K562 (cell line): ENCODE results near the gene SERHL2. TPM values are rescaled to one million over a fixed set of nuclear protein-coding genes. Genes with fewer than 3 reads are reported as not detected.

Source experiments
- ATAC-seq: fragments of 200-7000 bp; cut with Tn5 transposase; 3 replicates; pipeline ENCODE4 v1.9.1; 2020; ENCODE audit warnings: moderate library complexity
- BruUV-seq: library from RNA; stranded (reverse); fragments of 400-500 nt; replicated peaks from 2 replicates; lab custom pipeline; 2021; lab: Mats Ljungman, UMichigan
- CTCF ChIA-PET: fragments of 300-600 bp; formaldehyde crosslinking; extraction: SDS; loops from one replicate; lab custom pipeline; 2021; ENCODE audit warnings: low intra/inter-chr PET ratio; lab: Yijun Ruan, JAX
- POLR2A ChIA-PET: fragments of 300-600, 350-650 bp; sonication (Branson Sonifier 250); formaldehyde crosslinking; extraction: SDS; loops from one replicate; lab custom pipeline; 2021; ENCODE audit warnings: antibody characterized with exemption, inconsistent platforms; lab: Yijun Ruan, JAX
- DNase-seq, 4 experiments: peaks; one replicate each; pipeline versions ENCODE4 v3.0.0 to v3.0.0-alpha.2; 2011 to 2018; ENCODE audit warnings: low spot score in 3 of 4, mixed read lengths in 3 of 4; ENCODE audit errors: extremely low read depth in 1 of 4
- FAIRE-seq: peaks from 2 replicates; lab custom pipeline; 2011; peaks lifted over from hg19 to GRCh38; lab: Jason Lieb, UNC
- H2AFZ ChIP-seq: 2 replicates; pipeline ENCODE4 v1.6.0; 2011; ENCODE audit warnings: low read depth, low read length, control low read depth, inconsistent platforms
- H3K27ac ChIP-seq: fragments of 200-600 bp; 3 replicates; pipeline ENCODE4 v1.8.0; 2011; ENCODE audit warnings: low read depth, mild to moderate bottlenecking, control low read depth, inconsistent platforms, low read length, moderate library complexity, mixed read lengths; ENCODE audit errors: extremely low read depth
- H3K27me3 ChIP-seq, 2 experiments: fragments of 300-600 bp in 1 of 2; 2 replicates in 1 of 2; 3 replicates in 1 of 2; pipeline versions ENCODE4 v1.6.0 to v1.8.0; 2011; ENCODE audit warnings: inconsistent platforms in 2 of 2, low read length in 2 of 2, mild to moderate bottlenecking in 1 of 2, mixed read lengths in 1 of 2, moderate library complexity in 1 of 2; ENCODE audit not compliant: control insufficient read depth in 2 of 2, insufficient read depth in 2 of 2
- H3K36me3 ChIP-seq: fragments of 300-600 bp; 3 replicates; pipeline ENCODE4 v1.8.0; 2011; ENCODE audit warnings: mild to moderate bottlenecking, low read length, inconsistent platforms; ENCODE audit not compliant: control insufficient read depth, insufficient read depth
- H3K4me1 ChIP-seq, 2 experiments: fragments of 200-600 bp in 1 of 2; replicated peaks in 1 of 2; 2 replicates in 1 of 2; 3 replicates in 1 of 2; pipeline versions ENCODE4 v1.5.1 to v1.8.0; 2011; ENCODE audit warnings: inconsistent platforms in 2 of 2, low read length in 2 of 2, mild to moderate bottlenecking in 1 of 2, mixed read lengths in 1 of 2, moderate library complexity in 1 of 2; ENCODE audit not compliant: control insufficient read depth in 2 of 2, insufficient read depth in 2 of 2
- H3K4me2 ChIP-seq: 2 replicates; pipeline ENCODE4 v1.6.1; 2011; ENCODE audit warnings: low read length, control low read depth, inconsistent platforms, mixed read lengths; ENCODE audit not compliant: insufficient read depth
- H3K4me3 ChIP-seq: fragments of 200-600 bp; sonication (generic), shearing (Covaris generic); 2 replicates; pipeline ENCODE4 v1.5.1; 2016; ENCODE audit warnings: control low read depth, inconsistent platforms
- H3K79me2 ChIP-seq: fragments of 200-600 bp; 3 replicates; pipeline ENCODE4 v1.8.0; 2011; ENCODE audit warnings: low read length, inconsistent platforms; ENCODE audit not compliant: control insufficient read depth, insufficient read depth
- H3K9ac ChIP-seq, 2 experiments: 2 replicates each; pipeline versions ENCODE4 v1.6.0 to v1.6.1; 2011; ENCODE audit warnings: low read depth in 2 of 2, low read length in 2 of 2, control low read depth in 1 of 2, inconsistent platforms in 1 of 2, mild to moderate bottlenecking in 1 of 2, mixed read lengths in 1 of 2; ENCODE audit not compliant: insufficient read depth in 1 of 2
- H3K9me1 ChIP-seq: one replicate; pipeline ENCODE4 v1.6.0; 2011; ENCODE audit warnings: inconsistent platforms, mild to moderate bottlenecking, low read length, moderate library complexity; ENCODE audit not compliant: control insufficient read depth, insufficient read depth
- H3K9me3 ChIP-seq: replicated peaks from 2 replicates; pipeline ENCODE4 v1.5.1; 2011; ENCODE audit warnings: low read depth, low read length, inconsistent platforms; ENCODE audit not compliant: control insufficient read depth, insufficient read depth
- H4K20me1 ChIP-seq: replicated peaks from 2 replicates; pipeline ENCODE4 v1.6.1; 2011; ENCODE audit warnings: low read length, inconsistent platforms, mixed read lengths; ENCODE audit not compliant: control insufficient read depth, insufficient read depth
- BMI1 ChIP-seq: fragments of 150-350 bp; IDR thresholded peaks from 2 replicates; pipeline ENCODE4 v1.6.1; 2014; ENCODE audit warnings: low read length
- HLTF ChIP-seq: fragments of 450-650 bp; IDR thresholded peaks from 2 replicates; pipeline ENCODE4 v1.6.1; 2016
- KDM4B ChIP-seq, 2 experiments: fragments of 450-650 bp in 1 of 2; sonication (generic) in 1 of 2; IDR thresholded peaks; 2 replicates each; pipeline ENCODE4 v1.6.1; 2016 to 2017; ENCODE audit warnings: borderline replicate concordance in 2 of 2, antibody characterized with exemption in 1 of 2, low read depth in 1 of 2, mild to moderate bottlenecking in 1 of 2
- KHSRP ChIP-seq: fragments of 450-650 bp; IDR thresholded peaks from 2 replicates; pipeline ENCODE4 v1.6.1; 2017
- LEF1 ChIP-seq: fragments of 450-650 bp; IDR thresholded peaks from 2 replicates; pipeline ENCODE4 v1.6.1; 2016; ENCODE audit warnings: mild to moderate bottlenecking
- NFIX ChIP-seq: fragments of 250-450 bp; sonication (Bioruptor Pico); IDR thresholded peaks from 2 replicates; pipeline ENCODE4 v1.4.0; 2020; ENCODE audit warnings: low read depth, mild to moderate bottlenecking, moderate library complexity
- SOX6 ChIP-seq: fragments of 450-650 bp; IDR thresholded peaks from 2 replicates; pipeline ENCODE4 v1.6.1; 2014; ENCODE audit warnings: mild to moderate bottlenecking
- TBL1XR1 ChIP-seq, 2 experiments: IDR thresholded peaks; 2 replicates each; pipeline ENCODE4 v1.6.1; 2012; ENCODE audit warnings: improper control_type of control experiment in 2 of 2, low read length in 2 of 2, mild to moderate bottlenecking in 1 of 2
- TBP ChIP-seq: optimal IDR thresholded peaks from 2 replicates; pipeline ENCODE3; 2011; ENCODE audit warnings: low read depth, low read length, improper control_type of control experiment
- ZNF778 ChIP-seq: fragments of 450-650 bp; formaldehyde crosslinking; IDR thresholded peaks from 2 replicates; pipeline ENCODE4 v1.4.0; 2020; ENCODE audit warnings: mild to moderate bottlenecking, moderate library complexity
- ZNF785 ChIP-seq: fragments of 250-450 bp; sonication (Bioruptor Pico); IDR thresholded peaks from 2 replicates; pipeline ENCODE4 v1.4.0; 2020; ENCODE audit warnings: mild to moderate bottlenecking
- WGBS: fragments of 100-300 bp; shearing (Covaris generic); methylation state at CpG from one replicate; pipeline ENCODE4 v1.1.6; 2016; ENCODE audit warnings: low coverage, mixed read lengths; ENCODE audit not compliant: insufficient coverage; ENCODE audit errors: missing lambda C conversion rate; 5-methylcytosine and 5-hydroxymethylcytosine counted together
- in situ Hi-C: fragments of 300-500 bp; cut with MboI; formaldehyde crosslinking; loops from 4 replicates; pipeline ENCODE4 v1.15.0; 2018; ENCODE audit warnings: inconsistent platforms, mixed read lengths
- intact Hi-C: fragments of 100-400 bp; cut with micrococcal nuclease; formaldehyde crosslinking; loops from 2 replicates; pipeline ENCODE4 v1.14.2; 2022
- polyA plus RNA-seq, 8 experiments: library from polyadenylated mRNA; depleted of rRNA in 4 of 8; stranded (reverse) in 5 of 8; unstranded in 3 of 8; fragments of >200 nt; fragmentation: Nextera tagmentation in 2 of 8; fragmentation: Illumina TruSeq in 1 of 8; extraction: Ambion mirVana in 2 of 8; extraction: Trizol in 1 of 8; gene quantifications; 2 replicates each; pipeline versions ENCODE4 v1.2.1 to v1.2.3, GENCODE V29; 2011 to 2014; ENCODE audit warnings: inconsistent platforms in 1 of 8, missing spikeins in 1 of 8
- total RNA-seq, 7 experiments: library from RNA; depleted of rRNA in 6 of 7; stranded (reverse); fragments of >200 nt in 6 of 7; fragmentation: Illumina TruSeq in 2 of 7; extraction: Trizol in 2 of 7; gene quantifications; 2 replicates each; pipeline versions ENCODE4 v1.2.1 to v1.2.3, GENCODE V29; 2011 to 2021; ENCODE audit warnings: low replicate concordance in 1 of 7
- TF ChIP-seq, protein P1 (sequence below): fragments of 250-450 bp; sonication (Bioruptor Pico); IDR thresholded peaks from 2 replicates; pipeline ENCODE4 v1.6.1; 2021; ENCODE audit warnings: mild to moderate bottlenecking

Gene SERHL2
- total and polyA plus RNA-seq, 9 of the 15 experiments (the other 6 are each of a cell fraction or from before 2014, with no cell fraction given), result 19.9 to 62.6 (median 25.2) TPM

DNA sequence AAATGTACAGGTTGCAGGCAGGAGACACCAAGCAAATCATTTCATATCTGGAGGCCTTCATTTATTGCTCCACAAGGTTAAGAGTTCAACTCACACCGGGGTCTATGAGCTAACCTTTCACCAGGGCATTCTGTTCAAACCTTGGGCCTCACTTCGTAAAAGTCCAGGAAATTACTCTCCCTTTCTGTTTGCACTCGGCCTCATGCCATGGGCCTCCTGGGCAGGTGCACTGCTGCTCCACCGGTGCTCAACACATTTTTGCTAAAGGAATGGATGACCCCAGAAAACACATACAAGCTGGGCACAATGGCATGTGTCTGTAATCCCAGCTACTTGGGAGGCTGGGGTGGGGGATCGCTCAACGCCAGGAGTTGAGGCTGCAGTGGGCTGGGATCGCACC, 17.6 kb upstream of the SERHL2 start:
- no TSS peak for BruUV-seq
- intact Hi-C loops, result no loop called here
- H4K20me1 ChIP-seq, result no peaks in the 10 kb centered on the region
- no peak overlapping the region for H3K9ac ChIP-seq
- 68% methylated on average over 4 of the region's 7 CpGs for WGBS
- FAIRE-seq (no peak), ATAC-seq (no peak), DNase-seq (no peak)
- H3K36me3 ChIP-seq, result no peaks in the 10 kb centered on the region
- no peaks in the 10 kb centered on the region for H3K9me1 ChIP-seq
- H3K9me3 ChIP-seq, result no peaks in the 10 kb centered on the region
- H3K79me2 ChIP-seq, result no peaks in the 10 kb centered on the region
- TF ChIP-seq ZNF785 (CRISPR knock-in tag), result no peak
- no peak for TF ChIP-seq KHSRP
- TF ChIP-seq KDM4B (IDR thresholded peaks at IDR 0.05; ENCODE audit: borderline replicate concordance in 2 of 2, low read depth in 1 of 2), result no peak
- no peak for TF ChIP-seq TBL1XR1 (IDR thresholded peaks at IDR 0.05; ENCODE audit: low read length in 2 of 2)
- TF ChIP-seq SOX6, result no peak
- TF ChIP-seq, protein P1, sequence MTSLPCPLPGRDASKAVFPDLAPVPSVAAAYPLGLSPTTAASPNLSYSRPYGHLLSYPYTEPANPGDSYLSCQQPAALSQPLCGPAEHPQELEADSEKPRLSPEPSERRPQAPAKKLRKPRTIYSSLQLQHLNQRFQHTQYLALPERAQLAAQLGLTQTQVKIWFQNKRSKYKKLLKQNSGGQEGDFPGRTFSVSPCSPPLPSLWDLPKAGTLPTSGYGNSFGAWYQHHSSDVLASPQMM (CRISPR knock-in tag), result no peak
- no peak for TF ChIP-seq LEF1
- no peak for TF ChIP-seq ZNF778 (CRISPR knock-in tag)
- no peak for TF ChIP-seq HLTF
- no peak for TF ChIP-seq TBP
- no peak for TF ChIP-seq BMI1
- no peak for TF ChIP-seq NFIX (CRISPR knock-in tag)
- in situ Hi-C loops, result no loop called here
- no peaks in the 10 kb centered on the region for H3K27me3 ChIP-seq
- peaks cover 15 to 32% of the 10 kb centered on the region in 2 experiments; a peak in 4 of 5 replicates for H3K4me1 ChIP-seq
- H3K4me2 ChIP-seq, result no peak overlapping the region
- POLR2A ChIA-PET, result no interaction called here
- CTCF ChIA-PET, result no interaction called here
- no peak overlapping the region for H3K4me3 ChIP-seq
- H2AFZ ChIP-seq, result no peak overlapping the region
- H3K27ac ChIP-seq, result no peak overlapping the region
